GM13977 (cell line): ENCODE results near the gene CDADC1.

Experiments
- DNase-seq: peaks from one replicate; pipeline ENCODE4 v3.0.0; 2012; ENCODE audit warnings: low spot score
- in situ Hi-C: fragments of 300-500 bp; cut with MboI; formaldehyde crosslinking; loops from one replicate; pipeline ENCODE4 v1.12.0; 2022; ENCODE audit warnings: low sequenced_read_pairs, low pct_unique_long_range_greater_than_20kb, mixed read lengths, inconsistent platforms; ENCODE audit not compliant: unreplicated experiment
- TF ChIP-seq, protein P1 (sequence below): IDR thresholded peaks from 2 replicates; pipeline ENCODE4 v1.5.1; 2012; ENCODE audit warnings: mild to moderate bottlenecking, control low read depth; ENCODE audit not compliant: insufficient read depth; ENCODE audit errors: extremely low read depth, missing control alignments

CDADC1 gene

DNA sequence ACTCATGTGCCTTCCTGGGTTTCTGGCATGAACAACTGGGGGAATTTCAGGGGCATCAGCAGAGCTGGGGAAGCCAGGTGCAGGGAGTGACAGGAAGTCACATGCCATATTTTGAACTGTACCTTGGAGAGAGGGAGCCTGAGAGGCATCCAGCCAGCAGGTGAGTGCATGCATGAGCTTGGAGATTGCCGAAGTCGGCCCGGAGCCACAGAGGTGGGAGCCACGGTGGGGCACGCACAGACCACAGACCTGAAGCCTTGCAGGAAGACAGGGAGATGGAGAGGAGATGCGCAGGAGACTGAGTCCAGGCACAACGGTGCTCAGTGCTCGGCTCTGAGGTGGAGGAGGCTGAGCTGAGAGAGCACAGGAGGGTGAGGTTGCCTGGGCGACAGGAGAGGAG is 55.1 kb downstream of the CDADC1 start:
- TF ChIP-seq, protein P1, sequence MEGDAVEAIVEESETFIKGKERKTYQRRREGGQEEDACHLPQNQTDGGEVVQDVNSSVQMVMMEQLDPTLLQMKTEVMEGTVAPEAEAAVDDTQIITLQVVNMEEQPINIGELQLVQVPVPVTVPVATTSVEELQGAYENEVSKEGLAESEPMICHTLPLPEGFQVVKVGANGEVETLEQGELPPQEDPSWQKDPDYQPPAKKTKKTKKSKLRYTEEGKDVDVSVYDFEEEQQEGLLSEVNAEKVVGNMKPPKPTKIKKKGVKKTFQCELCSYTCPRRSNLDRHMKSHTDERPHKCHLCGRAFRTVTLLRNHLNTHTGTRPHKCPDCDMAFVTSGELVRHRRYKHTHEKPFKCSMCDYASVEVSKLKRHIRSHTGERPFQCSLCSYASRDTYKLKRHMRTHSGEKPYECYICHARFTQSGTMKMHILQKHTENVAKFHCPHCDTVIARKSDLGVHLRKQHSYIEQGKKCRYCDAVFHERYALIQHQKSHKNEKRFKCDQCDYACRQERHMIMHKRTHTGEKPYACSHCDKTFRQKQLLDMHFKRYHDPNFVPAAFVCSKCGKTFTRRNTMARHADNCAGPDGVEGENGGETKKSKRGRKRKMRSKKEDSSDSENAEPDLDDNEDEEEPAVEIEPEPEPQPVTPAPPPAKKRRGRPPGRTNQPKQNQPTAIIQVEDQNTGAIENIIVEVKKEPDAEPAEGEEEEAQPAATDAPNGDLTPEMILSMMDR, result no peak
- DNase-seq, result no peak
- in situ Hi-C loops, result loop anchor here (10.0 to 25.0 kb wide), 2 partner anchors 312 to 534 kb away; no protein-coding TSS in a partner anchor

DNA sequence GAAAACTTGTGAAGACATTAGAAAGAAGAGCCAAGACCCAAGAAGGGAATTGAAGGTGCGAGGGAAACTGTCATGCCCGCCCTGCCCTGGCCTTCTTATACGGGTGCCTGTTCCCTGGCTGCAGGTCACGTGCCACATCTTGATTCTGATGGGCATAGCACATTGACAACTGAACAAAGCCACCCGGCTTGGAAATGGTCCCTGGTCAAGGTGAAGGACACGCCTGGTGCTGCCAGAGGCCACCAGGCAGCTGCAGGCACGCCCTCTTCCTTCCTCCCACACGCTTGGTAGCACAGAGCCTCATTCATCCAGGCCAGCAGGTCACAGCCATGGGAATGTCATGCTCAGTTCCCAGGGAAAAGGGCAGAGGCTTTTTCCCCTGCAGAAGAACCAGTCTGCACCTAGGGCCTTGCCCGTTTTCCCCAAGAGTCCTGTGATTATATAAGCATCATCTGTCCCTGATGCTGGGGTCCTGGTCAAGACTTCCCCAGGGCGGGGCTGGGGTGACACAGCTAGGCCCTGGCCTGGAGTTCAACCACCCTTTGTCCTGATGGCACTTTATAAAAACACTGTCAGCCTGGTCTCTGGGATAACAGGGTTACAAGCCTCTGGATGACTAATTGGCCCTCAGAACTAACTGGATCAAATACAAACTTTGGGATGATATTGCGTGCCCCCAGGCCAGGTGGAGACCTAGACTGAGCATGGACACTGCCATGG is 56.0 kb downstream of the CDADC1 start:
- DNase-seq, result no peak
- TF ChIP-seq, protein P1, result no peak
- in situ Hi-C loops, result loop anchor here (10.0 to 25.0 kb wide), 2 partner anchors 311 to 534 kb away; no protein-coding TSS in a partner anchor

DNA sequence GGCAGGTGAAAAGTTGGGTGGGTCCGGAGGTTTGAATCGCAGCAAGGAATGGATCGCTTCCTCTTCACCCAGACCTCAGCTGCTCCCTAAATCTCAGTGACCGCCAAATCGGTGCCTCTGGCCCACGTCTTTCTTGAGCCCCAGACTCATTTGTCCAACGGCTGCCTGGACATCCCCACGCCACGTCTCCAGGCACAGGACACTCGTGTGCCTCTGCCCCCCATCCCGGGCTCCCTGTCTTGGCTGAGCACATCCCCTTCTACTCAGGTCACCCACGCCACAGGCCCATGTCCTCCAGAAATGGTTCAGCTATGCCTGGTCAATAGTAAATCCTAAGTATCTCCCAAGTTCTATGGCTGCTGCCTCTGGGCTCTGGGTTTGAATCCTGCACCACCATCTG is 56.6 kb downstream of the CDADC1 start:
- TF ChIP-seq, protein P1, result no peak
- in situ Hi-C loops, result loop anchor here (10.0 to 25.0 kb wide), 2 partner anchors 310 to 533 kb away; no protein-coding TSS in a partner anchor
- no peak for DNase-seq

DNA sequence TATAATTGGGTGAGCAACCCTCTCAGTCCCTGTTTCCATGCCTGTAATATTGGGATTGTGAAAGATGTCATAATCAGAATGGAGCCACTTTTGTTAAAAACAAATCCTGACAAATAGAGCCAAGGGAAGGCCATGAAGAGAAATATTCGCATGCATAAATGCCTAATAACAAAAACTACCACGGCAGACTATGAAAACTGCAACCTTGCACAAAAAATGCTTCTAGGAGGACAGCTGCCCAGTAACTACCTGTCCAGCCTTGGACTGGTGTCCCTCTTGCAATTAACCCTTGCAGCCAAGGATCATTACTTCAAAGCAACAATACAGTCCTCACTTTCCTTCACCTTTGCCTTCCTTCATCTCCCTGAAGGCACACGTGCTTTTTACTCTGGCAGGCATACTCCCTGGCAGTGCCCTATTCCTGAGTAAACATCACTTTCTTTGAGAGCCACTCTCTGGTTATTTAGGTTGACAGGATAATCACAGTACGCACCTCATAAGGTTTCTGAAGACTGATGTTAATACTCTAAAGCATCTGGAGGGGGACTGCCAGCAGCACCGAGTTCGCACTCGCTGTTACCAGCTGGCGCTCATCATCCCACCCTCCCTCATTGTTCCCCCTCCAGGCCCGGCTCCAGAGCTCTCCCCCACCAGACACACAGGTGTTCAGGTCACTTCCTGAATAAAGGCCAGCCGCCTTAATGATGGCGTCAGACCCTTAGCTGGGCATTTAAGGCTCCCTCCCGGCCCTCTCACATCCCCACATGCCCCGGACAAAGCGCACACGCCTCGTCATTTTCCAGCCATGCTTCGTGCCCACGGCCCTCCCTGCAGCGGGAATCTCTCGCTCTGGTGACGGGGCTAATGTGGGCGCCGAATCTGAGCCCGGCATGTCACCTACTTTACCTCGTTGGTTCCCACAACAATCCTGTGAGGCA is 57.3 kb downstream of the CDADC1 start:
- in situ Hi-C loops, result loop anchor here (10.0 to 25.0 kb wide), 2 partner anchors 310 to 532 kb away; no protein-coding TSS in a partner anchor
- TF ChIP-seq, protein P1, result no peak
- no peak for DNase-seq

DNA sequence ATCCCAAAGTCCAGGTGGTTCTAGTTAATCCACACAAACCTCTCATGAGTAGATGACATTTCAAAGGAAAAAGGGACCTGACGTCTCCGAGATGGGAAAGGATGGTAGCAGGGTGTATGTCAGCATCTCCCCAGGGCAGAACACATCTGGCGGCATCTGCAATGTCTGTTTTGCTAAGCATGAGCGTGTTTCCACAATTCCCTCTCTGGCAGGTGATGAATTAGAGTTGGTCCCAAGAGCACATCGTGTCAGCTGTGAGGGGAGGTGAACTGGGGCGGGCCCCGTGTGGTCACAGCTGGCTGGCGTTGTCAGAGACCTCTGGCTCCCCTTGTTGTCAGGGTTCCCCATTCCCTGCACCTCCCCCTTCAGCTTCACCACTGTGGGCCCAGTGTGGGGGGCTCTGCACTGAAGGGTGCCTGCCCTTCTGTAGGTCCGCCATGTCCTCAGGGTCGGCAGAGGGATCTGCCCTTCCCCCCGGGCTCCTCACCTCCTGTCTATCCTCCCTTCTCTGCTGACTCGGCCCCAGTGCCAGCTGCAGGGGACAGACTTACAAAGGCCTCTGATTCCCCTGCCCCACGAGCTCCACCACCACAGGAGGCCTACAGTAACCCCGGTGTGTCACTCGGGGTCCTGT is 58.2 kb downstream of the CDADC1 start:
- in situ Hi-C loops, result loop anchor here (10.0 to 25.0 kb wide), 2 partner anchors 309 to 531 kb away; no protein-coding TSS in a partner anchor
- TF ChIP-seq, protein P1, result no peak
- no peak for DNase-seq

DNA sequence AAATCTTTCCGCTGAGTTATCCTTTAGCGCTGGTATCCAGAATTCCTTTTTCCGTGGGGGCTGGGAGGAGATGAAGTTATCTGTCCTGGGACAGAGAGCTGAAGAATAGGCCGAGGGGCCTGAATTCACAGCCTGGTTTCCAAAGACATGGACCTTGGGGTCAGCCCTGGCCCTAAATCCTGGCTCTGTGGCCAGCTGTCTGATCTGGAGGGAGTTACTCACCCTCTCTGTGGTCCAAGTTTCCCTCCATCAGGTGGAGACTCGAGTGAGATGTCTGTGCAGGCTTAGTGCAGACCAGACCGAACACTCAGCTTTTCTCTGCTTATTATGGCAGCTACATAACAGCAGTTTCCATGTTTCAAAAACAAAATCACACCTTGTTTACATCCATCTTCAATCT is 59.6 kb downstream of the CDADC1 start:
- TF ChIP-seq, protein P1, result no peak
- DNase-seq, result no peak
- in situ Hi-C loops, result loop anchor here (10.0 to 25.0 kb wide), 2 partner anchors 307 to 530 kb away; no protein-coding TSS in a partner anchor
